Activated B cell treated with CpG ODN at 0.5 μM for 24 hours (primary cell): ENCODE measurements around the gene ODF2. TPM values are rescaled to one million over a fixed set of nuclear protein-coding genes. Genes with fewer than 3 reads are reported as not detected.

ENCODE experiments used
- ATAC-seq: fragments of 200-7000 bp; cut with Tn5 transposase; one replicate; pipeline ENCODE4 v1.10.0; 2021; ENCODE audit warnings: low read depth, mild to moderate bottlenecking, moderate library complexity
- CTCF ChIA-PET: fragments of 350-600 bp; sonication (Branson Sonifier 250); formaldehyde crosslinking; loops from one replicate; lab custom pipeline; 2021; ENCODE audit warnings: antibody characterized with exemption; lab: Charles Lee
- POLR2A ChIA-PET: fragments of 350-600 bp; sonication (Branson Sonifier 250); formaldehyde crosslinking; loops from one replicate; lab custom pipeline; 2021; ENCODE audit warnings: antibody characterized with exemption; lab: Charles Lee
- DNase-seq: peaks from one replicate; pipeline ENCODE4 v3.0.0; 2022
- H3K27ac Mint-ChIP-seq: one replicate; pipeline ENCODE4 v1.8.0; 2020; ENCODE audit warnings: mixed read lengths
- H3K27me3 Mint-ChIP-seq: one replicate; pipeline ENCODE4 v1.8.0; 2021; ENCODE audit warnings: mixed read lengths
- H3K36me3 Mint-ChIP-seq: one replicate; pipeline ENCODE4 v1.8.0; 2021; ENCODE audit warnings: low read depth, mixed read lengths
- H3K4me1 Mint-ChIP-seq: one replicate; pipeline ENCODE4 v1.8.0; 2021; ENCODE audit warnings: mixed read lengths
- H3K4me3 Mint-ChIP-seq: one replicate; pipeline ENCODE4 v1.8.0; 2020; ENCODE audit warnings: mild to moderate bottlenecking, mixed read lengths
- H3K9me3 Mint-ChIP-seq: one replicate; pipeline ENCODE4 v1.8.0; 2020; ENCODE audit warnings: mixed read lengths
- intact Hi-C: fragments of 100-400 bp; cut with micrococcal nuclease; formaldehyde crosslinking; loops from one replicate; pipeline ENCODE4 v1.15.1; 2024
- total RNA-seq: library from RNA; stranded (reverse); gene quantifications from 2 replicates; pipeline ENCODE4 v1.2.3, GENCODE V29; 2022
- TF ChIP-seq, protein P1 (sequence below): fragments of 200-600 bp; IDR thresholded peaks from one replicate; pipeline ENCODE4 v1.8.0; 2022; ENCODE audit warnings: antibody characterized with exemption, mild to moderate bottlenecking

ODF2 gene
- total RNA-seq, 1 donor from 2014 or later: 45.7 TPM

GRCh38 chr9:128523199-128523925 is 67.6 kb downstream of the ODF2 start:
- no peak overlapping the region for H3K4me3 Mint-ChIP-seq
- ATAC-seq: no peak
- no peak overlapping the region for H3K27ac Mint-ChIP-seq
- intact Hi-C loops: no loop called here
- TF ChIP-seq, protein P1, sequence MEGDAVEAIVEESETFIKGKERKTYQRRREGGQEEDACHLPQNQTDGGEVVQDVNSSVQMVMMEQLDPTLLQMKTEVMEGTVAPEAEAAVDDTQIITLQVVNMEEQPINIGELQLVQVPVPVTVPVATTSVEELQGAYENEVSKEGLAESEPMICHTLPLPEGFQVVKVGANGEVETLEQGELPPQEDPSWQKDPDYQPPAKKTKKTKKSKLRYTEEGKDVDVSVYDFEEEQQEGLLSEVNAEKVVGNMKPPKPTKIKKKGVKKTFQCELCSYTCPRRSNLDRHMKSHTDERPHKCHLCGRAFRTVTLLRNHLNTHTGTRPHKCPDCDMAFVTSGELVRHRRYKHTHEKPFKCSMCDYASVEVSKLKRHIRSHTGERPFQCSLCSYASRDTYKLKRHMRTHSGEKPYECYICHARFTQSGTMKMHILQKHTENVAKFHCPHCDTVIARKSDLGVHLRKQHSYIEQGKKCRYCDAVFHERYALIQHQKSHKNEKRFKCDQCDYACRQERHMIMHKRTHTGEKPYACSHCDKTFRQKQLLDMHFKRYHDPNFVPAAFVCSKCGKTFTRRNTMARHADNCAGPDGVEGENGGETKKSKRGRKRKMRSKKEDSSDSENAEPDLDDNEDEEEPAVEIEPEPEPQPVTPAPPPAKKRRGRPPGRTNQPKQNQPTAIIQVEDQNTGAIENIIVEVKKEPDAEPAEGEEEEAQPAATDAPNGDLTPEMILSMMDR: no peak
- DNase-seq: no peak
- peaks cover 88% of the 10 kb centered on the region for H3K36me3 Mint-ChIP-seq
- ChIA-PET POLR2A (interaction anchor here (0.6 to 1.0 kb wide), 2 partner anchors 30 to 427 kb away, joined by 4 to 11 read pairs; no protein-coding TSS in a partner anchor), CTCF (no interaction called here)
- H3K4me1 Mint-ChIP-seq: no peaks in the 10 kb centered on the region
- no peaks in the 10 kb centered on the region for H3K27me3 Mint-ChIP-seq
- H3K9me3 Mint-ChIP-seq: peaks cover 3% of the 10 kb centered on the region

- Mint-ChIP-seq H3K36me3 (peaks cover 84% of the 10 kb centered on the region), H3K4me3 (no peak overlapping the region)
Measured at GRCh38 chr9:128526720-128527119, 70.9 kb downstream of the ODF2 start.

GRCh38 chr9:128528445-128529160 is 72.8 kb downstream of the ODF2 start:
- intact Hi-C loops: no loop called here
- POLR2A ChIA-PET: no interaction called here
- Mint-ChIP-seq H3K27ac (no peak overlapping the region), H3K4me1 (no peaks in the 10 kb centered on the region), H3K27me3 (no peaks in the 10 kb centered on the region), H3K9me3 (no peaks in the 10 kb centered on the region), H3K36me3 (peaks cover 83% of the 10 kb centered on the region), H3K4me3 (no peak overlapping the region)
- CTCF ChIA-PET: no interaction called here
- ATAC-seq (no peak), DNase-seq (no peak)
- TF ChIP-seq, protein P1: no peak

More at GRCh38 chr9:128526720-128527119, 70.9 kb downstream of the ODF2 start:
- no peaks in the 10 kb centered on the region for H3K27me3 Mint-ChIP-seq
- no peak for ATAC-seq
- H3K27ac Mint-ChIP-seq: no peak overlapping the region
- ChIA-PET CTCF (no interaction called here), POLR2A (no interaction called here)
- TF ChIP-seq, protein P1: no peak
- H3K4me1 Mint-ChIP-seq: no peaks in the 10 kb centered on the region
- intact Hi-C loops: no loop called here
- H3K9me3 Mint-ChIP-seq: no peaks in the 10 kb centered on the region
- no peak for DNase-seq

- POLR2A ChIA-PET: no interaction called here
Measured at GRCh38 chr9:128529191-128529590, 73.4 kb downstream of the ODF2 start.

More at GRCh38 chr9:128529191-128529590, 73.4 kb downstream of the ODF2 start:
- CTCF ChIA-PET: no interaction called here
- Mint-ChIP-seq H3K27me3 (no peaks in the 10 kb centered on the region), H3K36me3 (peaks cover 83% of the 10 kb centered on the region), H3K4me3 (no peak overlapping the region), H3K9me3 (no peaks in the 10 kb centered on the region), H3K27ac (no peak overlapping the region), H3K4me1 (no peaks in the 10 kb centered on the region)
- no peak for DNase-seq
- intact Hi-C loops: no loop called here
- ATAC-seq: no peak
- TF ChIP-seq, protein P1: no peak
